AG09319 (cell line): Measurements from ENCODE around the gene RPL38.
"Not testable (repeated sequence)": the region's sequence is repeated elsewhere in the genome, so short reads cannot be mapped to it uniquely, and the experiment has no call there.

Experiments used
- DNase-seq: peaks from one replicate; pipeline ENCODE4 v3.0.0-alpha.2; 2010; ENCODE audit warnings: low read depth; ENCODE audit errors: extremely low read depth
- TF ChIP-seq, protein P1 (sequence below): IDR thresholded peaks from 2 replicates; pipeline ENCODE4 v1.5.1; 2011; ENCODE audit warnings: low read depth, mild to moderate bottlenecking, inconsistent platforms, low read length, moderate library complexity

The RPL38 gene

DNA sequence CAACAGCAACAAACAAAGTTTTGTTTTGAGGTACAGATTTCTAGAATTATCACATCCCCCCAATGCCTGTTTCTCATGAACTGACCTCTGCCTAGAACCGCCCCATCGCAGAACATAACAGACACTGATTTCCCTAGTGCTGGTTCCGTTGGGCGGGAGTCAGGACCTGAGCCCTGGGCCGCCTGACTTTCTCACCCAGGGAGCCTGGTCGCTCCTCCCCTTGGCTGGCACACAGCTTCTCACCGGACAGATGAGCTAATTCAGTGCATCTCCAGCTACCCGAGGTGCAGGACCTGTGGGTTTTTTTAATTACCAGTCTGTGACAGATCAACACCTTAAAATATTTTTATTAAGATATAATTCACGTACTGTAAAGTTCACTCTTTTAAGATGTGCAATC lies 20.1 kb upstream of the RPL38 start:
- DNase-seq, result no peak
- TF ChIP-seq, protein P1, sequence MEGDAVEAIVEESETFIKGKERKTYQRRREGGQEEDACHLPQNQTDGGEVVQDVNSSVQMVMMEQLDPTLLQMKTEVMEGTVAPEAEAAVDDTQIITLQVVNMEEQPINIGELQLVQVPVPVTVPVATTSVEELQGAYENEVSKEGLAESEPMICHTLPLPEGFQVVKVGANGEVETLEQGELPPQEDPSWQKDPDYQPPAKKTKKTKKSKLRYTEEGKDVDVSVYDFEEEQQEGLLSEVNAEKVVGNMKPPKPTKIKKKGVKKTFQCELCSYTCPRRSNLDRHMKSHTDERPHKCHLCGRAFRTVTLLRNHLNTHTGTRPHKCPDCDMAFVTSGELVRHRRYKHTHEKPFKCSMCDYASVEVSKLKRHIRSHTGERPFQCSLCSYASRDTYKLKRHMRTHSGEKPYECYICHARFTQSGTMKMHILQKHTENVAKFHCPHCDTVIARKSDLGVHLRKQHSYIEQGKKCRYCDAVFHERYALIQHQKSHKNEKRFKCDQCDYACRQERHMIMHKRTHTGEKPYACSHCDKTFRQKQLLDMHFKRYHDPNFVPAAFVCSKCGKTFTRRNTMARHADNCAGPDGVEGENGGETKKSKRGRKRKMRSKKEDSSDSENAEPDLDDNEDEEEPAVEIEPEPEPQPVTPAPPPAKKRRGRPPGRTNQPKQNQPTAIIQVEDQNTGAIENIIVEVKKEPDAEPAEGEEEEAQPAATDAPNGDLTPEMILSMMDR, result no peak

DNA sequence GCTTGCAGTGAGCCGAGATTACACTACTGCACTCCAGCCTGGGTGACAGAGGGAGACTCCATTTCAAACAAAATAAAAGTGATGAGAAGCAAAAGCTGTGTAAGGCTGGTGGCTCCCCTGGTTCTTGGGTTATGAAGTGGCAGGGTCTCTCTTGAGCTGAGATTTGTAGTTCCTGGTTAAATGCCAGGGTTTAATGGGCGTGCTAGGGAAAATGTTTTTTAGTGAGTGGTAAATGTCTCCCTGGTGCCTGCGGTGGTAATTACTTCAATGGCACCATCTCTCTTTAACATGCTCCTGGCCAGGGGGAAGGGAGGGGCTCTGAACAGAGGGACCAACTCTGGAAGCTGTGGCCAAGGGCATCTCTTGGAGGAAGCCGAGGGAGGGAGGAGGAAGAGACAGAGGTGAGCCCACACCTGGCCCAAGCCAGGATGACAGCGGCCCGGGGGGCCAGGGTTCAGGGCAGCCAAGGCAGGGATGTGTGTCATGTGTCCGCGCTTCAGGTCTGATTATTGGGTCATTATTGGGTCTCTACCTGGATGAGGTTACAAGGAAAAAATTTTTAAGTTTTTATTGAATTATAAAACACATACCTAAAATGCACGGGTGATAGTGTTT lies 17.8 kb upstream of the RPL38 start:
- TF ChIP-seq, protein P1, result no peak
- no peak for DNase-seq

DNA sequence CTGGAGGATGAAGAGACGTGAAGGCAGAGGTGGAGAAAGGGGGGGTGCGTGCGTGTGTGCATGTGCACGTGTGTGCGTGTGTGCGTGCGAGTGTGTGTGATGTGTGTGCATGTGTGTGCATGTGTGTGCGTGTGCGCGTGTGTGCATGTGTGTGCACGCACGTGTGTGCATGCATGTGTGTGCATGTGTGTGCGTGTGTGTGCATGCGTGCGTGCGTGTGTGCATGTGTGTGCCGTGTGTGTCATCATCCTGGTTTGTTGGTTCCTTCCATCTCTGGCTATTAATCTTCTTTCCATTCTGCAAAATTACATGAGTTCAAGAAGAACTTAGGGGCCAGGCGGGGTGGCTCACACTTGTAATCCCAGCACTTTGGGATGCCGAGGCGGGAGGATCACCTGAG lies 17.0 kb upstream of the RPL38 start:
- DNase-seq, result no peak

DNA sequence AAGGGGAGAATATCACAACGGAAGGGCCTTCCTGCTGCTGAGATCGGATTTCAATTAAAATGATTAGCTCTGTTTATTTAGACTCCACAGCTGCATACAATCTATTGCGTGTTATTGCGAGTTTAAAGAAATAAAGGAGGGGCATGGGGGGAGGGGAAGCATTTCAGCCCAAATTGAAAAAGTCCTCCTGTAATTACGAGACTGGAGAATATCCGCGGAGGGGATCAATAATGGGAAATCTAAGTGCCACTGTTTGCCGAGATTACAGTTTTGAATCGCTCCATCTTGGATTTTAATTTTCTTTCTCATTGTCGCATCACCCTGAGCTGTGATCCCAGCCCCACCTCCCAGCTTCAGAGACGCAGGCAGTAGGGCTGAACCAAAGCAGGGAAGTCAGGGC lies 15.7 kb upstream of the RPL38 start:
- DNase-seq, result no peak
- TF ChIP-seq, protein P1, result no peak

More for the DNA sequence above, 17.0 kb upstream of the RPL38 start:
- TF ChIP-seq, protein P1, result no peak

DNA sequence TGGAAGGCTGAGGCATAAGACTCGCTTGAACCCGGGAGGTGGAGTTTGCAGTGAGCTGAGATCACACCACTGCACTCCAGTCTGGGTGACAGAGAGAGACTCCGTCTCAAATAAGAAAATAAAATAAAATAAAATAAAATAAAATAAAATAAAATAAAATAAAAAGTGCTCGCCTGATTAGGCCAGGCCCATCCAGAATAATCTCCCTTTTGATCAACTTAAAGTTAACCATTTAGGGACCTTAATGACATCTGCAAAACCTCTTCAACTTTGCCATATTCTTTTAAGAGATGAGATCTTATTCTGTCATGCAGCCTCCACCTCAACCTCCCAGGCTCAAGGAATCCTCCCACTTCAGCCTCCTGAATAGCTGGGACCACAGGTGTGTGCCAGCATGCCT lies 14.8 kb upstream of the RPL38 start:
- DNase-seq, result not testable (repeated sequence)

DNA sequence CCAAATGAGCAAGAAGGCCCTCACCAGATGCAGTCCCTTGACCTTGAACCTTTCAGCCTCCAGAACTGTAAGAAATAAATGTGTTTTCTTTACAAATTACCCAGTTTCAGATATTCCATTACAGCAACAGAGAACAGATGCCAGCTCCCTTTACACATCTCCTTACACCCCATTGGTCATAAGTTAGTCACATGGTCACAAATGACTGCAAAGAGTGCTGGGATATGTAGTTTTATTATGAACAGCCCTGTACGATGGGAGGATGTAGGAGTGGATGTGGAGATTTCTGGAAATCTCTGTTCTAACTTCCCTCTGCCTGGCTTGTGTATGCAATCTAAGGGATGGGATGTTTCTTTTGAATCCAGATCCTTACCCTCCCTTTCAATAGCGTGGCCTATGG lies 13.3 kb upstream of the RPL38 start:
- no peak for DNase-seq
- TF ChIP-seq, protein P1, result no peak

DNA sequence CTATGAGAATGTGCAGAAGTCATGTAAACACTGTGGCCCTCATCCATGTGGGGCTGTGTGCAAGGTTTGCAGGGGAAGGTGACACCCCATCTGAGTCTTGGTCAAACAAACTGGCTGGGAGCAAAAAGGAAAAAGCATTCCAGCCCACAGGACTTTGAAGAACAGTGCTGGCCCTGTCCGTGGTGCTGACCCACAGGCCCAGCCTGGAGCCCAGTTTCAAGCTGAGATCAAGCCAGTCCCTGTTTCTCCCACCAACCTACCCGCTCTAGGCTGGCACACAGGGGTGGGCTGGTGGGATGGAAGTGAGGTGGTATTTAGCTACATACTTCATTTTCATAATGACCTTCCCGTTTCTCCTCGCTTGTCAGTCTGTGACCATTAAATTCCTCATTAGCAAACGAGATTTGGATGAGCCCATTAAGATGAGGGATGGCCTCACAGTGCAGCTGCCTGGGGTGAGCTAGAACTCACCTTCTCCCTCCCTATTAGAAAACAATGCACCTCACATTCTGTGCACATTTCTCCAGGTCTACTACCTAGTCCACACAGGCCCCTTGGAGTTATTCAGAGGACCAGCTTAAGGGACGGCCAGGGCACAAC lies 12.6 kb upstream of the RPL38 start:
- DNase-seq, result no peak
- TF ChIP-seq, protein P1, result no peak
